ENCODE data around the gene ITPKC.

ITPKC gene

GRCh38 chr19:40745402-40745780 is 28.5 kb downstream of the ITPKC start:
- TF ChIP-seq CTCF (IDR thresholded peaks at IDR 0.05; ENCODE audit: insufficient read depth, low read depth, low read length, missing control alignments): no peak
- H3K4me3 ChIP-seq (ENCODE audit: low read length): no peak overlapping the region
- DNase-seq (ENCODE audit: low read depth): no peak

- no peak overlapping the region for H3K4me3 ChIP-seq (ENCODE audit: low read length)
- no peak for TF ChIP-seq CTCF (IDR thresholded peaks at IDR 0.05; ENCODE audit: insufficient read depth, low read depth, low read length, missing control alignments)
- DNase-seq (ENCODE audit: low read depth): no peak
Observed at GRCh38 chr19:40747536-40747935, 30.6 kb downstream of the ITPKC start.

DNA sequence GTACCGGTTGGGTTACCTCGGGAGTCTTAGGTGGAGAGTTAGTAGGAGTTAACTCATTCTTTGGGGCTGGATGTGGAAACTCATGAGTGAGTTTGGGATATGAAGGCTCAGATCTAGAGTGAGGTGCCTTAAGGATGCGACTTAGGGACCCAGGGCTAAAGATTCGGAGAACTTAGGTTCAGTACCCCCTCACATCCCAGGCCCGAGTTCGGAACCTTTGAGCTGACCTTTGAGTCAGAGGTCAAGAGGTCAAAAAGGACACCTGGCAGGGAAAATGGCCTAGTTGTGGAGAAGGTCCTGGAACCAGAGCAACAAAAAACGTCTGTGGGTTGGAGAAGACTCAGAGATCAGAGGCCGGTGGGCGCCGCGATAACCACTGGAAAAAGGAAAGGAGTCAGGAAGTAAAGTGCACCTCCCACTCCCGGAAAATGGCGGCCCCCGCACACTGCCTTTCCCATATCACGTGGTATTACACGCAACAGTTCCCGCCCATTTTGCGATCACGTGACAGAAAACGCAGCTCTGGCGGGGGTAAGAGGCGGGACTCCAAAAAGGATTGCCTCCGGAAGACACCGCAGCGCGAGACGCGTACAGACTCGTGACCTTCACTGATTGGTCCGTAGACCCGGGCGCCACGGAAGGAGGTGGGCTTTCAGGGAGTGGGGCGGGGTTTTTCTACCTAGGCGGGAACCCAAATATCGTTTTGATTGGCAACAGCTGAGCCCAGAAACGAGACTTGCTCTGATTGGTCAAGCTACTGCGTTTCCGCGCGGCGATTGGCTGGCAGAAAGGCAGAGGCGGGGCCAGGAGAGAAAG is 33.4 kb downstream of the ITPKC start, which contains the start of gene ACTMAP:
ACTMAP (minus strand) TSS at position 420 of the 816 bp plus-strand sequence. CDS start 674 bp downstream, outside the sequence.
- peak; percentile 100 for DNase-seq (ENCODE audit: low read depth)
- H3K4me3 ChIP-seq (ENCODE audit: low read length): peak within 1 kb of the TSS; percentile 99
- no peak for TF ChIP-seq CTCF (IDR thresholded peaks at IDR 0.05; ENCODE audit: insufficient read depth, low read depth, low read length, missing control alignments)

DNA sequence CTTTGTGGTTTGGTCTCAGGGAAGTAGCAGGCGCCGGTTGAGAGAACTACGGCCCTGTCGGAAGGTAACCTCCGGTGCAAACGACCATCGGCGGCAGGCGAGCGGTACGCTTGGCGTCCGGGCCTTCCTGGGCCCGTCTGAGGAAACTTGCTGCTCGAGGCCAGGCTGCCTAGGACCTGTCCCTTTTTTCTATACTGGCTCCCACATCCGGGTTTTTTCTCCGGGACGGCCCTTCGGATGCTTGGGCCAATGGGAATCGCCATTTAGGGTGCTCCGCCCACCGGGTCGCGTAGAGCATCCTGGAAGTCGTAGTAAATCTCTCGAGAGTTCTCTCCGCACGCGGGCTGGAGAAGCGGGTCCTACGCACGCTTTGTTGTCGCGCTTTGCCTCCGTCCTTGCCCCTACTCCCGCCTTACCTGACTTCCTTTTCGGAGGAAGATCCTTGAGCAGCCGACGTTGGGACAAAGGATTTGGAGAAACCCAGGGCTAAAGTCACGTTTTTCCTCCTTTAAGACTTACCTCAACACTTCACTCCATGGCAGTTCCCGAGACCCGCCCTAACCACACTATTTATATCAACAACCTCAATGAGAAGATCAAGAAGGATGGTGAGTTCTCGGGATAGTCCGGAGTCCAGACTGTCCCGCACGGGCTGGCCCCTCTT is 34.1 kb downstream of the ITPKC start, which contains the start of gene SNRPA:
SNRPA (plus strand) TSS at position 330 of the 664 bp plus-strand sequence; CDS start at position 536, 206 bp downstream.
- DNase-seq (ENCODE audit: low read depth): peak; percentile 98
- peak within 1 kb of the TSS; percentile 99 for H3K4me3 ChIP-seq (ENCODE audit: low read length)
- no peak for TF ChIP-seq CTCF (IDR thresholded peaks at IDR 0.05; ENCODE audit: insufficient read depth, low read depth, low read length, missing control alignments)

DNA sequence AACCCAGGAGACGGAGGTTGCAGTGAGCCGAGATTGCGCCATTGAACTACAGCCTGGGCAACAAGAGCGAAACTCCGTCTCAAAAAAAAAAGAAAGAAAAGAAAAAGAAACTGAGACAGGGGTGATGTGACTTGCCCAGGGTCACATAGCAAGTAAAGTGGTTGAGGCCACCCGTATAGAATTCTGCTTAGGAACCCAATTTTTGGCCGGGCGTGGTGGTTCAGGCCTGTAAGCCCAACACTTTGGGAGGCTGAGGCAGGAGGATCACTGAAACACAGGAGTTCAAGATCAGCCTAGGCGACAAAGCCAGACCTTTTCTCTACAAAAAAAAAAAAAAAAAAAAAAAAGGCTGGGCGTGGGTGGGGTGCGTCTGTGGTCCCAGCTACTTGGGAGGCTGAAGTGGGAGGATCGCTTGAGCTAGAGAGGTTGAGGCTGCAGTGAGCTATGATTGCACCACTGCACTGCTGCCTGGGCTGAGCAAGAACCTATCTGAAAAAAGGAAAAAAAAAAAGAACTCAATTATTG is 35.4 kb downstream of the ITPKC start:
- peak overlapping the region; percentile 99 for H3K4me3 ChIP-seq (ENCODE audit: low read length)
- no peak for TF ChIP-seq CTCF (IDR thresholded peaks at IDR 0.05; ENCODE audit: insufficient read depth, low read depth, low read length, missing control alignments)
- DNase-seq (ENCODE audit: low read depth): no peak

- peak; percentile 55 for DNase-seq (ENCODE audit: low read depth)
- no peak for TF ChIP-seq CTCF (IDR thresholded peaks at IDR 0.05; ENCODE audit: insufficient read depth, low read depth, low read length, missing control alignments)
- no peak overlapping the region for H3K4me3 ChIP-seq (ENCODE audit: low read length)
Observed at GRCh38 chr19:40754611-40755247, 37.8 kb downstream of the ITPKC start.

All from epithelial cell of esophagus (primary cell).